GM12878 (cell line): ENCODE measurements around the gene COQ9. TPM values are rescaled to one million over a fixed set of nuclear protein-coding genes. Genes with fewer than 3 reads are reported as not detected.

Source experiments
- ATAC-seq: fragments of 200-7000 bp; cut with Tn5 transposase; 3 replicates; pipeline ENCODE4 v1.9.1; 2020; ENCODE audit warnings: mild to moderate bottlenecking, moderate library complexity
- BruUV-seq: library from RNA; stranded (reverse); fragments of 400-500 nt; replicated peaks from 2 replicates; lab custom pipeline; 2021; lab: Mats Ljungman, UMichigan
- CTCF ChIA-PET: fragments of 300-600 bp; sonication (Branson Sonifier 250); formaldehyde crosslinking; extraction: SDS; loops from one replicate; lab custom pipeline; 2021; ENCODE audit warnings: inconsistent platforms; lab: Yijun Ruan, JAX
- POLR2A ChIA-PET: fragments of 350-600 bp; formaldehyde crosslinking; extraction: SDS; loops from one replicate; lab custom pipeline; 2021; ENCODE audit warnings: inconsistent platforms; lab: Charles Lee
- RAD21 ChIA-PET: fragments of 300-600 bp; sonication (Branson Sonifier 250); formaldehyde crosslinking; loops from one replicate; lab custom pipeline; 2023; ENCODE audit warnings: antibody characterized with exemption; ENCODE audit not compliant: unreplicated experiment; lab: Charles Lee
- SMC1A ChIA-PET: fragments of 300-600 bp; sonication (Branson Sonifier 250); formaldehyde crosslinking; loops from one replicate; lab custom pipeline; 2023; ENCODE audit not compliant: unreplicated experiment, uncharacterized antibody; lab: Charles Lee
- DNase-seq: peaks from one replicate; pipeline ENCODE4 v3.0.0-alpha.2; 2011; ENCODE audit warnings: low read depth, low spot score
- FAIRE-seq: peaks from 3 replicates; lab custom pipeline; 2011; peaks lifted over from hg19 to GRCh38; lab: Jason Lieb, UNC
- H2AFZ ChIP-seq: 2 replicates; pipeline ENCODE4 v1.6.0; 2011; ENCODE audit warnings: low read depth, low read length, control low read depth; ENCODE audit not compliant: control insufficient read depth
- H3K27ac ChIP-seq: 2 replicates; pipeline ENCODE4 v1.5.1; 2011; ENCODE audit warnings: control low read depth; ENCODE audit not compliant: control insufficient read depth, insufficient read depth
- H3K27me3 ChIP-seq, 2 experiments: replicated peaks in 1 of 2; 2 replicates each; pipeline versions ENCODE4 v1.6.0 to v1.6.1; 2011; ENCODE audit warnings: low read length in 1 of 2; ENCODE audit not compliant: control insufficient read depth in 2 of 2, insufficient read depth in 2 of 2
- H3K36me3 ChIP-seq, 2 experiments: 2 replicates each; pipeline ENCODE4 v1.5.1; 2011; ENCODE audit warnings: low read length in 1 of 2; ENCODE audit not compliant: control insufficient read depth in 2 of 2, insufficient read depth in 2 of 2
- H3K4me1 ChIP-seq: 2 replicates; pipeline ENCODE4 v1.6.1; 2011; ENCODE audit warnings: mild to moderate bottlenecking, low read length, moderate library complexity, mixed read lengths; ENCODE audit not compliant: control insufficient read depth, insufficient read depth
- H3K4me2 ChIP-seq: 2 replicates; pipeline ENCODE4 v1.6.0; 2011; ENCODE audit warnings: control low read depth; ENCODE audit not compliant: control insufficient read depth, insufficient read depth
- H3K4me3 ChIP-seq: fragments of 200-600 bp; sonication (generic); 2 replicates; pipeline ENCODE4 v1.5.1; 2016
- H3K79me2 ChIP-seq: 2 replicates; pipeline ENCODE4 v1.6.0; 2011; ENCODE audit warnings: low read length; ENCODE audit not compliant: control insufficient read depth, insufficient read depth
- H3K9ac ChIP-seq: 2 replicates; pipeline ENCODE4 v1.8.0; 2011; ENCODE audit warnings: low read length, control low read depth, mixed read lengths; ENCODE audit not compliant: control insufficient read depth, insufficient read depth
- H3K9me3 ChIP-seq: replicated peaks from 3 replicates; pipeline ENCODE4 v1.5.1; 2011; ENCODE audit warnings: mild to moderate bottlenecking, low read length; ENCODE audit not compliant: control insufficient read depth, insufficient read depth
- H4K20me1 ChIP-seq: 2 replicates; pipeline ENCODE4 v1.6.0; 2011; ENCODE audit not compliant: control insufficient read depth, insufficient read depth
- BHLHE40 ChIP-seq, 2 experiments: fragments of 450-650 bp in 1 of 2; IDR thresholded peaks; 2 replicates each; pipeline ENCODE4 v1.6.1; 2011 to 2017; ENCODE audit warnings: low read depth in 2 of 2, borderline replicate concordance in 1 of 2, improper control_type of control experiment in 1 of 2, low read length in 1 of 2, mild to moderate bottlenecking in 1 of 2
- MTA3 ChIP-seq: IDR thresholded peaks from 2 replicates; pipeline ENCODE4 v1.6.1; 2012; ENCODE audit warnings: low read length, inconsistent platforms, borderline replicate concordance
- NFIC ChIP-seq: IDR thresholded peaks from 2 replicates; pipeline ENCODE4 v1.6.1; 2012; ENCODE audit warnings: low read depth, mild to moderate bottlenecking, inconsistent platforms, low read length, moderate library complexity
- NR2C2 ChIP-seq: IDR thresholded peaks from 2 replicates; pipeline ENCODE4 v1.6.1; 2011; ENCODE audit warnings: borderline replicate concordance, low read depth; ENCODE audit not compliant: control insufficient read depth, insufficient read length
- PAX8 ChIP-seq: fragments of 450-650 bp; IDR thresholded peaks from 2 replicates; pipeline ENCODE4 v1.6.1; 2017; ENCODE audit warnings: mild to moderate bottlenecking, moderate library complexity
- SPI1 ChIP-seq: IDR thresholded peaks from 2 replicates; pipeline ENCODE4 v1.6.1; 2011; ENCODE audit warnings: low read depth, mild to moderate bottlenecking, low read length, moderate library complexity, borderline replicate concordance; ENCODE audit not compliant: insufficient read depth
- SREBF2 ChIP-seq: IDR thresholded peaks from 2 replicates; pipeline ENCODE4 v1.6.1; 2012; ENCODE audit warnings: mild to moderate bottlenecking, low read length
- SUPT20H ChIP-seq: IDR thresholded peaks from 2 replicates; pipeline ENCODE4 v1.6.1; 2011; ENCODE audit warnings: low read depth, mild to moderate bottlenecking, low read length, moderate library complexity, borderline replicate concordance; ENCODE audit not compliant: control insufficient read depth
- ZNF274 ChIP-seq: IDR thresholded peaks from one replicate; pipeline ENCODE4 v1.8.0; 2011; ENCODE audit not compliant: insufficient read length, insufficient read depth
- WGBS: methylation state at CpG from one replicate; pipeline ENCODE4 v1.1.6; 2016; ENCODE audit warnings: low lambda C conversion rate; ENCODE audit not compliant: insufficient replicate concordance, insufficient coverage; ENCODE audit errors: missing lambda C conversion rate; 5-methylcytosine and 5-hydroxymethylcytosine counted together
- in situ Hi-C: fragments of 300-500 bp; cut with MboI; formaldehyde crosslinking; loops from 9 replicates; pipeline ENCODE4 v1.14.3; 2018; ENCODE audit warnings: mixed read lengths
- intact Hi-C: fragments of 100-400 bp; cut with micrococcal nuclease; formaldehyde crosslinking; loops from one replicate; pipeline ENCODE4 v1.14.2; 2022; ENCODE audit not compliant: unreplicated experiment
- polyA plus RNA-seq, 11 experiments: library from polyadenylated mRNA; depleted of rRNA in 4 of 11; unstranded in 6 of 11; stranded (reverse) in 5 of 11; fragments of >200 nt; fragmentation: Nextera tagmentation in 4 of 11; fragmentation: Illumina TruSeq in 1 of 11; extraction: Ambion mirVana in 4 of 11; extraction: Trizol in 1 of 11; gene quantifications; 1 replicate in 1 of 11; 2 replicates in 10 of 11; pipeline versions ENCODE4 v1.2.1 to v1.2.3, GENCODE V29; 2011 to 2016; ENCODE audit warnings: inconsistent platforms in 2 of 11, missing spikeins in 2 of 11, low read depth in 1 of 11
- total RNA-seq, 4 experiments: library from RNA; depleted of rRNA in 3 of 4; stranded (reverse); fragments of >200 nt in 3 of 4; fragmentation: Illumina TruSeq in 1 of 4; extraction: Trizol in 1 of 4; gene quantifications; 2 replicates each; pipeline versions ENCODE4 v1.2.1 to v1.2.3, GENCODE V29; 2013 to 2021
- TF ChIP-seq, protein P1 (sequence below): IDR thresholded peaks from 2 replicates; pipeline ENCODE4 v1.6.1; 2012; ENCODE audit warnings: improper control_type of control experiment, low read depth, low read length; ENCODE audit not compliant: insufficient replicate concordance

COQ9 gene
- total and polyA plus RNA-seq, 10 of the 15 experiments (the other 5 are each of a cell fraction or from before 2014, with no cell fraction given), result 24.1 to 79.7 (median 50.1) TPM

DNA sequence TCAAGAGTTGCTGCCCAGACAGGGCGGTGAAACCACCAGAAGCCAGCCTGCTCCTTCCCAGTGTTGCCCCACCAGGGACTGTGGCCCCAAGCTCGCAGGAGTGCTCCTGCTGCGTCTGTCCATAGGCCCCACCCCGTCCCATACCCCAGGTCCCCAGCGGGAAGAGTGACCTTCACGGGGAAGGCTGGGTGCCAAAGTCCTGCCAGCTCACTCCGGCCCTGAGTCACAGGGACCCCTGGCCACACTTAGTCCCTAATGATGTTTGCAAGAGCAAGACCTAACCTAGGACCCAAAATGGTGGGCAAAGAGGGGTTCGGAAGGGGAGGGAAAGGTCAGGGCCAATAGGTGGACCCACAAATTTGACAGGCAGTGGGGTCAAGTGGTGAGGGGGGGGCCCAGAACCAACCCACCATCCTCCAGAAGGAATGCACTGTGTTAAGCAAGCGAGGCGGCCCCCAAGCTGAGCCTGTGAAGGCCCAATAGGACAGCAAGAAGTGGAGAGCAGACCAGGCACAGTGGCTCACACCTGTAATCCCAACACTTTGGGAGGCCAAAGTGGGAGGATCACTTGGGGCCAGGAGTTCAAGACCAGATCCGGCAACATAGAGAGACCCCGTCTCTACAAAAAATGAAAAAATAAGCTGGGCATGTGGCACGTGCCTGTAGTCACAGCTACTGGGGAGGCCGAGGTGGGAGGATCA is 35.7 kb downstream of the COQ9 start:
- H3K27me3 ChIP-seq, result peaks cover 0 to 2% of the 10 kb centered on the region in 2 experiments; a peak in 1 of 4 replicates
- ATAC-seq (no peak), FAIRE-seq (no peak), DNase-seq (no peak)
- no peak overlapping the region for H3K27ac ChIP-seq
- in situ Hi-C loops, result no loop called here
- no peak overlapping the region for H3K4me3 ChIP-seq
- intact Hi-C loops, result no loop called here
- H3K79me2 ChIP-seq, result no peaks in the 10 kb centered on the region
- 52% methylated on average over 13 of the region's 14 CpGs for WGBS
- no peaks in the 10 kb centered on the region for H3K9me3 ChIP-seq
- H2AFZ ChIP-seq, result no peak overlapping the region
- ChIA-PET POLR2A (no interaction called here), RAD21 (no interaction called here), CTCF (no interaction called here), SMC1A (interaction anchor here (1.7 kb wide), 1 partner anchor 93 kb away, joined by 5 read pairs; no protein-coding TSS in a partner anchor)
- peaks cover 19% of the 10 kb centered on the region for H3K4me1 ChIP-seq
- no peaks in the 10 kb centered on the region for H4K20me1 ChIP-seq
- no peak overlapping the region for H3K4me2 ChIP-seq
- TF ChIP-seq, protein P1, sequence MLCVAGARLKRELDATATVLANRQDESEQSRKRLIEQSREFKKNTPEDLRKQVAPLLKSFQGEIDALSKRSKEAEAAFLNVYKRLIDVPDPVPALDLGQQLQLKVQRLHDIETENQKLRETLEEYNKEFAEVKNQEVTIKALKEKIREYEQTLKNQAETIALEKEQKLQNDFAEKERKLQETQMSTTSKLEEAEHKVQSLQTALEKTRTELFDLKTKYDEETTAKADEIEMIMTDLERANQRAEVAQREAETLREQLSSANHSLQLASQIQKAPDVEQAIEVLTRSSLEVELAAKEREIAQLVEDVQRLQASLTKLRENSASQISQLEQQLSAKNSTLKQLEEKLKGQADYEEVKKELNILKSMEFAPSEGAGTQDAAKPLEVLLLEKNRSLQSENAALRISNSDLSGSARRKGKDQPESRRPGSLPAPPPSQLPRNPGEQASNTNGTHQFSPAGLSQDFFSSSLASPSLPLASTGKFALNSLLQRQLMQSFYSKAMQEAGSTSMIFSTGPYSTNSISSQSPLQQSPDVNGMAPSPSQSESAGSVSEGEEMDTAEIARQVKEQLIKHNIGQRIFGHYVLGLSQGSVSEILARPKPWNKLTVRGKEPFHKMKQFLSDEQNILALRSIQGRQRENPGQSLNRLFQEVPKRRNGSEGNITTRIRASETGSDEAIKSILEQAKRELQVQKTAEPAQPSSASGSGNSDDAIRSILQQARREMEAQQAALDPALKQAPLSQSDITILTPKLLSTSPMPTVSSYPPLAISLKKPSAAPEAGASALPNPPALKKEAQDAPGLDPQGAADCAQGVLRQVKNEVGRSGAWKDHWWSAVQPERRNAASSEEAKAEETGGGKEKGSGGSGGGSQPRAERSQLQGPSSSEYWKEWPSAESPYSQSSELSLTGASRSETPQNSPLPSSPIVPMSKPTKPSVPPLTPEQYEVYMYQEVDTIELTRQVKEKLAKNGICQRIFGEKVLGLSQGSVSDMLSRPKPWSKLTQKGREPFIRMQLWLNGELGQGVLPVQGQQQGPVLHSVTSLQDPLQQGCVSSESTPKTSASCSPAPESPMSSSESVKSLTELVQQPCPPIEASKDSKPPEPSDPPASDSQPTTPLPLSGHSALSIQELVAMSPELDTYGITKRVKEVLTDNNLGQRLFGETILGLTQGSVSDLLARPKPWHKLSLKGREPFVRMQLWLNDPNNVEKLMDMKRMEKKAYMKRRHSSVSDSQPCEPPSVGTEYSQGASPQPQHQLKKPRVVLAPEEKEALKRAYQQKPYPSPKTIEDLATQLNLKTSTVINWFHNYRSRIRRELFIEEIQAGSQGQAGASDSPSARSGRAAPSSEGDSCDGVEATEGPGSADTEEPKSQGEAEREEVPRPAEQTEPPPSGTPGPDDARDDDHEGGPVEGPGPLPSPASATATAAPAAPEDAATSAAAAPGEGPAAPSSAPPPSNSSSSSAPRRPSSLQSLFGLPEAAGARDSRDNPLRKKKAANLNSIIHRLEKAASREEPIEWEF, result no peak
- TF ChIP-seq NR2C2 (no peak), MTA3 (no peak), BHLHE40 (IDR thresholded peaks at IDR 0.05; ENCODE audit: borderline replicate concordance in 1 of 2, low read depth in 2 of 2, low read length in 1 of 2) (no peak), ZNF274 (no peak), SPI1 (no peak), NFIC (no peak), SUPT20H (no peak), PAX8 (no peak), SREBF2 (no peak)
- no peaks in the 10 kb centered on the region for H3K36me3 ChIP-seq
- BruUV-seq, result no TSS peak
- H3K9ac ChIP-seq, result no peak overlapping the region
